Muscle of leg (tissue), 11 donors: ENCODE results near the gene PEX12. TPM values are rescaled to one million over a fixed set of nuclear protein-coding genes. Genes with fewer than 3 reads are reported as not detected.

Experiments used
- DNase-seq: peaks from one replicate; pipeline ENCODE4 v3.0.0; 2013
- H3K27ac ChIP-seq: one replicate; pipeline ENCODE4 v1.5.1; 2013; ENCODE audit warnings: mild to moderate bottlenecking, low read length, control low read depth
- H3K27me3 ChIP-seq: one replicate; pipeline ENCODE4 v1.6.1; 2013; ENCODE audit warnings: low read length; ENCODE audit not compliant: control insufficient read depth, insufficient read depth
- H3K36me3 ChIP-seq: one replicate; pipeline ENCODE4 v1.6.1; 2013; ENCODE audit warnings: low read length; ENCODE audit not compliant: control insufficient read depth, insufficient read depth
- H3K4me1 ChIP-seq: one replicate; pipeline ENCODE4 v1.6.1; 2013; ENCODE audit warnings: low read length; ENCODE audit not compliant: control insufficient read depth, insufficient read depth
- H3K4me3 ChIP-seq: one replicate; pipeline ENCODE4 v1.5.1; 2013; ENCODE audit warnings: low read length, control low read depth
- H3K9me3 ChIP-seq: replicated peaks from 2 replicates; pipeline ENCODE4 v1.6.1; 2013; ENCODE audit warnings: low read depth, low read length; ENCODE audit not compliant: control insufficient read depth
- WGBS: methylation state at CpG from one replicate; pipeline ENCODE4 v1.1.5; 2013; ENCODE audit warnings: missing lambda C conversion rate; ENCODE audit not compliant: insufficient coverage; 5-methylcytosine and 5-hydroxymethylcytosine counted together
- polyA plus RNA-seq, 8 donors: library from polyadenylated mRNA; unstranded; fragments of 120-200 nt; gene quantifications; one replicate each; pipeline versions ENCODE4 v1.2.1 to v1.2.3, GENCODE V29; 2013; ENCODE audit warnings: inconsistent platforms in 1 of 8, low replicate concordance in 1 of 8; ENCODE audit not compliant: insufficient read length in 8 of 8, insufficient read depth in 1 of 8
- total RNA-seq: library from RNA; stranded (reverse); fragments of 120-200 nt; gene quantifications from one replicate; pipeline ENCODE4 v1.2.4, GENCODE V29; 2013

Gene PEX12
- total and polyA plus RNA-seq, 9 donors: 6.1 to 9.1 (median 7.5) TPM

GRCh38 chr17:35557353-35557752 is 21.0 kb downstream of the PEX12 start:
- DNase-seq: peak; percentile 32
- no peaks in the 10 kb centered on the region for H3K36me3 ChIP-seq
- WGBS: 100% methylated on average over 2 of the region's 3 CpGs
- no peak overlapping the region for H3K4me3 ChIP-seq
- no peaks in the 10 kb centered on the region for H3K9me3 ChIP-seq
- no peaks in the 10 kb centered on the region for H3K4me1 ChIP-seq
- H3K27me3 ChIP-seq: peaks cover 3% of the 10 kb centered on the region
- no peak overlapping the region for H3K27ac ChIP-seq

- Histone ChIP-seq H3K27ac (no peak overlapping the region), H3K4me3 (no peak overlapping the region), H3K9me3 (no peaks in the 10 kb centered on the region), H3K4me1 (no peaks in the 10 kb centered on the region), H3K36me3 (no peaks in the 10 kb centered on the region), H3K27me3 (peaks cover 4% of the 10 kb centered on the region)
- no peak for DNase-seq
- WGBS: 77% methylated on average over 3 of the region's 5 CpGs
Measured at GRCh38 chr17:35555691-35556090, 22.7 kb downstream of the PEX12 start.

GRCh38 chr17:35554668-35555067 is 23.7 kb downstream of the PEX12 start:
- no peaks in the 10 kb centered on the region for H3K36me3 ChIP-seq
- H3K4me3 ChIP-seq: no peak overlapping the region
- H3K9me3 ChIP-seq: no peaks in the 10 kb centered on the region
- H3K27me3 ChIP-seq: peaks cover 4% of the 10 kb centered on the region
- no peak for DNase-seq
- WGBS: no CpG with 5 or more reads among the region's 5 CpGs
- no peaks in the 10 kb centered on the region for H3K4me1 ChIP-seq
- H3K27ac ChIP-seq: no peak overlapping the region

DNA sequence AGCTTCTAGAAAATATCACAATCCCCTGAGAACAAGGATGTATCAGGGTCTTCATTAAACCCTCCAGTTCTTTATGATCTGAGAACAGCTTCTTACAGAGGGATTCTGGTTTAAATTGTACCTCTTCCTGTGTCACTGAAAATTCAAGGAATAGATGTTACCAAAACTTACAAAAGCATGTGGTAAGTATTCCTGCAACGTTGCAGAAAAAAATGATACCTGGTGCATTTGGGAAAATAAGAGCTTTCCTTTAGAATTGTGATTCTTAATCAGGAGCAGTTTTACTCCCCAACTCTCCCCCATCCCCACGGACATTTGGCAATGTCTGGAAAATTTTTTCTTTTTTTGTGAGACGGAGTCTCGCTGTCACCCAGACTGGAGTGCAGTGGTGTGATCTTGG is 25.1 kb downstream of the PEX12 start:
- no peak for DNase-seq
- Histone ChIP-seq H3K36me3 (no peaks in the 10 kb centered on the region), H3K27me3 (peaks cover 2% of the 10 kb centered on the region), H3K4me3 (no peak overlapping the region), H3K27ac (no peak overlapping the region), H3K9me3 (no peaks in the 10 kb centered on the region), H3K4me1 (no peaks in the 10 kb centered on the region)
- 86% methylated on average over 2 of the region's 4 CpGs for WGBS

GRCh38 chr17:35548978-35549377 is 29.4 kb downstream of the PEX12 start:
- Histone ChIP-seq H3K4me1 (no peaks in the 10 kb centered on the region), H3K27me3 (peaks cover 2% of the 10 kb centered on the region), H3K27ac (no peak overlapping the region), H3K36me3 (no peaks in the 10 kb centered on the region), H3K4me3 (no peak overlapping the region), H3K9me3 (no peaks in the 10 kb centered on the region)
- no peak for DNase-seq
- no CpG with 5 or more reads among the region's 1 CpG for WGBS

DNA sequence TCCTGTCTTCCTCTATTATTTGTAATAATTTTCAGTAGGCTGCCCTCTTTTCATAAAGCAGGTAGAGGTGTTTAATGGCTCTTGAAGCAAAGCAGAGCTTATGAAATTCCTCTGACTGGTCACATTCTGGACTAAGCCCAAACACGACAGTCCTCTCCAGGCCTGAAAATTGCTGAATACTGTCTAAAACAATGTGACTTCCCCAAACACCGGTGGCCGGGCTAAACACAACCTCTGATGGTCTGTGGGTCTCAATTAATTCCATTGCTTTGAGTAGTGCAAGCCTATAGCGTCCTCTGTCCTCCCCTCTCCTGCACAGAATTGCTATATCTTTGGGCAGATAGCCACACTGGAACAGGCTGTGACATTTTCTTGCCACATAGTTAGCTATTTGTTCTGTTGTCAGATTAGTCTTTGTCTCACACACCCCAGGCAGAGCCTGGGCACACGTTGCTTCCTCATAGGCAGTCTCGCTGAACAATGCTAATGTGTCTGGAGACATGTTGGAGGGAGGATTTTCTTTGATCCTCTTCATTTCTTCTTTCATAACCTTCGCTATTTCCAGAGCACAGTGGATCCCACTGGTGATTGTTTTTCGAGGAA is 30.1 kb downstream of the PEX12 start:
- DNase-seq: peak; percentile 32
- peaks cover 2% of the 10 kb centered on the region for H3K27me3 ChIP-seq
- H3K9me3 ChIP-seq: no peaks in the 10 kb centered on the region
- H3K4me3 ChIP-seq: no peak overlapping the region
- no peaks in the 10 kb centered on the region for H3K36me3 ChIP-seq
- WGBS: 76% methylated on average over 3 of the region's 8 CpGs
- no peak overlapping the region for H3K27ac ChIP-seq
- H3K4me1 ChIP-seq: no peaks in the 10 kb centered on the region

GRCh38 chr17:35546487-35546886 is 31.9 kb downstream of the PEX12 start:
- DNase-seq: no peak
- H3K27me3 ChIP-seq: no peaks in the 10 kb centered on the region
- H3K27ac ChIP-seq: no peak overlapping the region
- H3K4me1 ChIP-seq: no peaks in the 10 kb centered on the region
- 60% methylated on average over 1 of the region's 1 CpG for WGBS
- H3K36me3 ChIP-seq: no peaks in the 10 kb centered on the region
- no peak overlapping the region for H3K4me3 ChIP-seq
- no peaks in the 10 kb centered on the region for H3K9me3 ChIP-seq

DNA sequence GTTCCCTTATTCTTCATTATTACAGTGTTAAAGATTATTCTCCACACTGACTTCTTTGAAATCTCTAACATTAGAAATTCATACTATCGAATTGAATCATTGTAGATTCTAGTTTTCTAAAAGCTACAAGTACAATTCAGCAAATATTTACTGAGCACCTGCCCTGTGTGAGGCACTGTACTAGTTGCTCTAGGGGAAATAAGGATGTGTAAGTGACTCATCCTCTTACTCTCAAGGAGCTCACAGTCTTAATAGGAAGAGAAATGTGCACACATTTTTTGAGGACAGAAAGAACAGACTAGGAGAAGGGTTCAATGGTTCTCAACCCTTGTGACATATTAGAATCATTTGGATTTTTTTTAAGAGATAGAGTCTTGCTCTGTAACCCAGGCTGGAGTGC is 33.2 kb downstream of the PEX12 start:
- no peaks in the 10 kb centered on the region for H3K27me3 ChIP-seq
- no peaks in the 10 kb centered on the region for H3K4me1 ChIP-seq
- no peak overlapping the region for H3K27ac ChIP-seq
- H3K9me3 ChIP-seq: no peaks in the 10 kb centered on the region
- no peak for DNase-seq
- no peak overlapping the region for H3K4me3 ChIP-seq
- no CpG with 5 or more reads among the region's 1 CpG for WGBS
- no peaks in the 10 kb centered on the region for H3K36me3 ChIP-seq

GRCh38 chr17:35543856-35544255 is 34.5 kb downstream of the PEX12 start:
- H3K27ac ChIP-seq: no peak overlapping the region
- H3K4me3 ChIP-seq: no peak overlapping the region
- no peaks in the 10 kb centered on the region for H3K4me1 ChIP-seq
- no peaks in the 10 kb centered on the region for H3K9me3 ChIP-seq
- H3K27me3 ChIP-seq: no peaks in the 10 kb centered on the region
- WGBS: no CpG with 5 or more reads among the region's 1 CpG
- H3K36me3 ChIP-seq: no peaks in the 10 kb centered on the region
- no peak for DNase-seq

GRCh38 chr17:35542990-35543389 is 35.4 kb downstream of the PEX12 start:
- Histone ChIP-seq H3K27me3 (no peaks in the 10 kb centered on the region), H3K4me1 (no peaks in the 10 kb centered on the region), H3K27ac (no peak overlapping the region), H3K4me3 (no peak overlapping the region), H3K36me3 (no peaks in the 10 kb centered on the region), H3K9me3 (no peaks in the 10 kb centered on the region)
- DNase-seq: no peak

DNA sequence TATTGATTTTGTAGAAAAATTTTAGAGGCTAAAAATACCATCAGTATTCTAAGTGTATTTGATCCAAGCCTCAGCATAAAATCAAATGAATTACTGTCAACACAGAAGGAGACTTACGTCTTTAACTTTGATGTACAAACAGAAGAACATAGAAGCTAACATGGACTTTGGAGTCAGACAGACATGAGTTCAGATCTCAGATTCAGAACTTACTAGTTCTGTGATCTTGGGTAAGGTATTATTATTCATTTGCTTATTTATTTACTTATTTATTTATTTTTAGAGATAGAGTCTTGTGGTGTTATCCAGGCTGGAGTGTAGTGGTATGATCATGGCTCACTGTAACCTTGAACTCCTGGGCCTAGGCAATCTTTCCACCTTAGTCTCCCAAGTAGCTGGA is 36.9 kb downstream of the PEX12 start:
- H3K4me3 ChIP-seq: no peak overlapping the region

More for the DNA sequence above, 36.9 kb downstream of the PEX12 start:
- no peaks in the 10 kb centered on the region for H3K27me3 ChIP-seq
- no peak overlapping the region for H3K27ac ChIP-seq
- H3K4me1 ChIP-seq: no peaks in the 10 kb centered on the region
- WGBS: no CpG with 5 or more reads among the region's 1 CpG
- no peak for DNase-seq
- no peaks in the 10 kb centered on the region for H3K36me3 ChIP-seq
- no peaks in the 10 kb centered on the region for H3K9me3 ChIP-seq
